ENCODE data around the gene KCND2.

The KCND2 gene

GRCh38 chr7:120311028-120311788 lies 38.2 kb downstream of the KCND2 start:
- Histone ChIP-seq H3K4me3 (ENCODE audit: low read length) (no peak overlapping the region), H3K9ac (ENCODE audit: low read length) (no peak overlapping the region)
- no peak for DNase-seq (ENCODE audit: low read depth)

GRCh38 chr7:120320218-120320961 lies 47.4 kb downstream of the KCND2 start:
- no peak overlapping the region for H3K9ac ChIP-seq (ENCODE audit: low read length)
- H3K27me3 ChIP-seq (replicated peaks; ENCODE audit: control insufficient read depth, insufficient read depth, low read length), result no peaks in the 10 kb centered on the region
- H3K4me1 ChIP-seq (ENCODE audit: control insufficient read depth, insufficient read depth, low read length), result peaks cover 5% of the 10 kb centered on the region
- H3K4me3 ChIP-seq (ENCODE audit: low read length), result no peak overlapping the region
- no peaks in the 10 kb centered on the region for H3K9me3 ChIP-seq (ENCODE audit: control insufficient read depth, low read length)
- no peaks in the 10 kb centered on the region for H3K36me3 ChIP-seq (ENCODE audit: control insufficient read depth, insufficient read depth, low read length, severe bottlenecking)
- no peak for DNase-seq (ENCODE audit: low read depth)

More at GRCh38 chr7:120311028-120311788, 38.2 kb downstream of the KCND2 start:
- Histone ChIP-seq H3K9me3 (ENCODE audit: control insufficient read depth, low read length) (no peaks in the 10 kb centered on the region), H3K4me1 (ENCODE audit: control insufficient read depth, insufficient read depth, low read length) (peaks cover 5% of the 10 kb centered on the region), H3K27me3 (replicated peaks; ENCODE audit: control insufficient read depth, insufficient read depth, low read length) (no peaks in the 10 kb centered on the region), H3K36me3 (ENCODE audit: control insufficient read depth, insufficient read depth, low read length, severe bottlenecking) (no peaks in the 10 kb centered on the region)

- Histone ChIP-seq H3K27me3 (replicated peaks; ENCODE audit: control insufficient read depth, insufficient read depth, low read length) (no peaks in the 10 kb centered on the region), H3K4me1 (ENCODE audit: control insufficient read depth, insufficient read depth, low read length) (no peaks in the 10 kb centered on the region), H3K9me3 (ENCODE audit: control insufficient read depth, low read length) (no peaks in the 10 kb centered on the region), H3K9ac (ENCODE audit: low read length) (no peak overlapping the region), H3K36me3 (ENCODE audit: control insufficient read depth, insufficient read depth, low read length, severe bottlenecking) (no peaks in the 10 kb centered on the region), H3K4me3 (ENCODE audit: low read length) (no peak overlapping the region)
- no peak for DNase-seq (ENCODE audit: low read depth)
These were observed 54.1 kb downstream of the KCND2 start for GRCh38 chr7:120327054-120327453.

GRCh38 chr7:120332433-120332832 lies 59.5 kb downstream of the KCND2 start:
- Histone ChIP-seq H3K9ac (ENCODE audit: low read length) (no peak overlapping the region), H3K36me3 (ENCODE audit: control insufficient read depth, insufficient read depth, low read length, severe bottlenecking) (no peaks in the 10 kb centered on the region), H3K9me3 (ENCODE audit: control insufficient read depth, low read length) (no peaks in the 10 kb centered on the region)

GRCh38 chr7:120334475-120334874 lies 61.5 kb downstream of the KCND2 start:
- Histone ChIP-seq H3K4me1 (ENCODE audit: control insufficient read depth, insufficient read depth, low read length) (no peaks in the 10 kb centered on the region), H3K27me3 (replicated peaks; ENCODE audit: control insufficient read depth, insufficient read depth, low read length) (no peaks in the 10 kb centered on the region), H3K36me3 (ENCODE audit: control insufficient read depth, insufficient read depth, low read length, severe bottlenecking) (no peaks in the 10 kb centered on the region), H3K4me3 (ENCODE audit: low read length) (no peak overlapping the region), H3K9ac (ENCODE audit: low read length) (no peak overlapping the region), H3K9me3 (ENCODE audit: control insufficient read depth, low read length) (no peaks in the 10 kb centered on the region)
- no peak for DNase-seq (ENCODE audit: low read depth)

More at GRCh38 chr7:120332433-120332832, 59.5 kb downstream of the KCND2 start:
- DNase-seq (ENCODE audit: low read depth), result no peak
- H3K27me3 ChIP-seq (replicated peaks; ENCODE audit: control insufficient read depth, insufficient read depth, low read length), result no peaks in the 10 kb centered on the region
- no peak overlapping the region for H3K4me3 ChIP-seq (ENCODE audit: low read length)
- H3K4me1 ChIP-seq (ENCODE audit: control insufficient read depth, insufficient read depth, low read length), result no peaks in the 10 kb centered on the region

- Histone ChIP-seq H3K9ac (ENCODE audit: low read length) (no peak overlapping the region), H3K4me1 (ENCODE audit: control insufficient read depth, insufficient read depth, low read length) (no peaks in the 10 kb centered on the region), H3K4me3 (ENCODE audit: low read length) (no peak overlapping the region), H3K27me3 (replicated peaks; ENCODE audit: control insufficient read depth, insufficient read depth, low read length) (no peaks in the 10 kb centered on the region), H3K9me3 (ENCODE audit: control insufficient read depth, low read length) (no peaks in the 10 kb centered on the region), H3K36me3 (ENCODE audit: control insufficient read depth, insufficient read depth, low read length, severe bottlenecking) (no peaks in the 10 kb centered on the region)
- peak; percentile 0 for DNase-seq (ENCODE audit: low read depth)
These were observed 64.4 kb downstream of the KCND2 start for GRCh38 chr7:120337308-120337907.

- Histone ChIP-seq H3K9me3 (ENCODE audit: control insufficient read depth, low read length) (no peaks in the 10 kb centered on the region), H3K27me3 (replicated peaks; ENCODE audit: control insufficient read depth, insufficient read depth, low read length) (no peaks in the 10 kb centered on the region), H3K4me1 (ENCODE audit: control insufficient read depth, insufficient read depth, low read length) (peaks cover 12% of the 10 kb centered on the region), H3K9ac (ENCODE audit: low read length) (no peak overlapping the region), H3K4me3 (ENCODE audit: low read length) (peak overlapping the region; percentile 53), H3K36me3 (ENCODE audit: control insufficient read depth, insufficient read depth, low read length, severe bottlenecking) (no peaks in the 10 kb centered on the region)
- DNase-seq (ENCODE audit: low read depth), result no peak
These were observed 71.3 kb downstream of the KCND2 start for GRCh38 chr7:120344276-120344675.

- no peaks in the 10 kb centered on the region for H3K27me3 ChIP-seq (replicated peaks; ENCODE audit: control insufficient read depth, insufficient read depth, low read length)
- no peak overlapping the region for H3K4me3 ChIP-seq (ENCODE audit: low read length)
- DNase-seq (ENCODE audit: low read depth), result no peak
- H3K9ac ChIP-seq (ENCODE audit: low read length), result no peak overlapping the region
- H3K36me3 ChIP-seq (ENCODE audit: control insufficient read depth, insufficient read depth, low read length, severe bottlenecking), result no peaks in the 10 kb centered on the region
- no peaks in the 10 kb centered on the region for H3K9me3 ChIP-seq (ENCODE audit: control insufficient read depth, low read length)
- no peaks in the 10 kb centered on the region for H3K4me1 ChIP-seq (ENCODE audit: control insufficient read depth, insufficient read depth, low read length)
These were observed 80.2 kb downstream of the KCND2 start for GRCh38 chr7:120353171-120353570.

GRCh38 chr7:120360918-120361317 lies 87.9 kb downstream of the KCND2 start:
- no peaks in the 10 kb centered on the region for H3K36me3 ChIP-seq (ENCODE audit: control insufficient read depth, insufficient read depth, low read length, severe bottlenecking)

GRCh38 chr7:120363414-120363813 lies 90.4 kb downstream of the KCND2 start:
- no peak for DNase-seq (ENCODE audit: low read depth)
- H3K4me3 ChIP-seq (ENCODE audit: low read length), result no peak overlapping the region
- H3K36me3 ChIP-seq (ENCODE audit: control insufficient read depth, insufficient read depth, low read length, severe bottlenecking), result no peaks in the 10 kb centered on the region
- no peak overlapping the region for H3K9ac ChIP-seq (ENCODE audit: low read length)
- no peaks in the 10 kb centered on the region for H3K9me3 ChIP-seq (ENCODE audit: control insufficient read depth, low read length)
- H3K27me3 ChIP-seq (replicated peaks; ENCODE audit: control insufficient read depth, insufficient read depth, low read length), result no peaks in the 10 kb centered on the region
- no peaks in the 10 kb centered on the region for H3K4me1 ChIP-seq (ENCODE audit: control insufficient read depth, insufficient read depth, low read length)

More at GRCh38 chr7:120360918-120361317, 87.9 kb downstream of the KCND2 start:
- H3K9ac ChIP-seq (ENCODE audit: low read length), result no peak overlapping the region
- DNase-seq (ENCODE audit: low read depth), result no peak
- H3K27me3 ChIP-seq (replicated peaks; ENCODE audit: control insufficient read depth, insufficient read depth, low read length), result no peaks in the 10 kb centered on the region
- no peaks in the 10 kb centered on the region for H3K4me1 ChIP-seq (ENCODE audit: control insufficient read depth, insufficient read depth, low read length)
- no peak overlapping the region for H3K4me3 ChIP-seq (ENCODE audit: low read length)
- H3K9me3 ChIP-seq (ENCODE audit: control insufficient read depth, low read length), result no peaks in the 10 kb centered on the region

- Histone ChIP-seq H3K4me3 (ENCODE audit: low read length) (no peak overlapping the region), H3K4me1 (ENCODE audit: control insufficient read depth, insufficient read depth, low read length) (no peaks in the 10 kb centered on the region), H3K27me3 (replicated peaks; ENCODE audit: control insufficient read depth, insufficient read depth, low read length) (no peaks in the 10 kb centered on the region), H3K36me3 (ENCODE audit: control insufficient read depth, insufficient read depth, low read length, severe bottlenecking) (no peaks in the 10 kb centered on the region), H3K9me3 (ENCODE audit: control insufficient read depth, low read length) (no peaks in the 10 kb centered on the region), H3K9ac (ENCODE audit: low read length) (no peak overlapping the region)
- no peak for DNase-seq (ENCODE audit: low read depth)
These were observed 98.0 kb downstream of the KCND2 start for GRCh38 chr7:120370954-120371353.

All from adipocyte (in vitro differentiated cells).